HepG2 (cell line): ENCODE measurements around the gene PTPN3.

Source experiments
- ATF1 ChIP-seq: IDR thresholded peaks from 2 replicates; pipeline ENCODE4 v1.6.1; 2016; ENCODE audit warnings: mild to moderate bottlenecking, control low read depth
- KAT8 ChIP-seq: IDR thresholded peaks from 2 replicates; pipeline ENCODE4 v1.6.1; 2016; ENCODE audit warnings: missing genetic modification reagents, missing compliant biosample characterization
- KDM6A ChIP-seq: IDR thresholded peaks from 2 replicates; pipeline ENCODE4 v1.6.1; 2016; ENCODE audit warnings: low read depth
- KLF13 ChIP-seq: sonication (generic); formaldehyde crosslinking; IDR thresholded peaks from 2 replicates; pipeline ENCODE4 v1.4.0; 2020; ENCODE audit warnings: mild to moderate bottlenecking, missing genetic modification reagents
- MAFF ChIP-seq: IDR thresholded peaks from 2 replicates; pipeline ENCODE4 v1.6.1; 2011; ENCODE audit warnings: low read depth, low read length, improper control_type of control experiment
- NFIC ChIP-seq: IDR thresholded peaks from 2 replicates; pipeline ENCODE4 v1.6.1; 2012; ENCODE audit warnings: mild to moderate bottlenecking, low read length, inconsistent platforms
- PAX8 ChIP-seq: sonication (generic); formaldehyde crosslinking; IDR thresholded peaks from 2 replicates; pipeline ENCODE4 v1.8.0; 2022; ENCODE audit warnings: mild to moderate bottlenecking, missing genetic modification reagents, borderline replicate concordance
- SCMH1 ChIP-seq: sonication (generic); formaldehyde crosslinking; IDR thresholded peaks from 2 replicates; pipeline ENCODE4 v1.9.0; 2021; ENCODE audit warnings: missing genetic modification reagents, mild to moderate bottlenecking, borderline replicate concordance
- ZNF274 ChIP-seq: sonication (generic); formaldehyde crosslinking; IDR thresholded peaks from 2 replicates; pipeline ENCODE4 v1.5.1; 2020; ENCODE audit warnings: mild to moderate bottlenecking, missing genetic modification reagents
- ZNF883 ChIP-seq: sonication (generic); formaldehyde crosslinking; IDR thresholded peaks from 2 replicates; pipeline ENCODE4 v1.5.1; 2020; ENCODE audit warnings: mild to moderate bottlenecking, missing genetic modification reagents; ENCODE audit errors: not compliant biosample characterization
- TF ChIP-seq, protein P1 (sequence below): IDR thresholded peaks from 2 replicates; pipeline ENCODE4 v1.6.1; 2012; ENCODE audit warnings: inconsistent platforms
- TF ChIP-seq, protein P2 (sequence below): sonication (generic); formaldehyde crosslinking; IDR thresholded peaks from 2 replicates; pipeline ENCODE4 v1.5.0; 2020; ENCODE audit warnings: mild to moderate bottlenecking, missing genetic modification reagents, moderate library complexity
- TF ChIP-seq, protein P3 (sequence below): sonication (generic); formaldehyde crosslinking; IDR thresholded peaks from 2 replicates; pipeline ENCODE4 v1.9.0; 2021; ENCODE audit warnings: missing genetic modification reagents, mild to moderate bottlenecking, borderline replicate concordance

DNA sequence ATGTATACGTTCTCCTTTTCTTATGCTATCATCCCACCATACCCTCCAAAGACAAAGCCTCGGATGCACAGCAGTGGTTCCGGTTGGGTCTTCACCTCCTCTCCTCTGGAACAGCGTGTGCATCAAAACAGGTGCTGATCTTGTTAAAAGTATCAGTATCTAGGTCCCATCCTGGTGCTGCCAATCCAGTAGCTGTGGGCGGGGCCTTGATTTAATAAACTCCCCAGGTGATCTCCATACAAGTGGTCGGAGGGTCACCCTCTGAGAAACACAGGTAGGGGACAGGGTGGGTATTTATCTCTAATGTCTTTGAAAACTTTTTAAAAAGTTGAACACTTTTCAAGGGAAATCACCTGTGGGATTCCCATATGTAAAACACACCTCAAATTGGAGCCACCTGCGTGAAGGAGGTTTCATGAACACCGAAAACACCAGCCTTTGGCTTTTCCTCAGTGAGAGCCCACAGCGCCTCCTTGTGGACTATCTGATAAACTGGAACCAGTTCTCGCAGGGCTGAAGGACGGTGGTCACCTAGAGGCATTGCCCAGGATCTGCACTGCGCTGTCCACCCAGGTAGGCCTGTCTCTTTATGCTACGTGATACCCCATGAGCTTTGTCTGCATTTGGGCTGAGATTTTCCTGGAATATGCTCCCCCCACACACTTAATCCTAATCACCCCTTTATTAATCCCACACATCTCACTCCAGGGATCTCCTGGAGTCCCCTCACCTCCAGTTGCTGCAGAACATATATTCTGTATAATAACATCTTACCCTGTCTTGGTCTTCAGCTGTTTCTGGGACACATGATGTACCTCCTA is 96.7 kb downstream of the PTPN3 start:
- TF ChIP-seq KDM6A (CRISPR knock-in tag): no peak
- TF ChIP-seq NFIC: no peak
- TF ChIP-seq, protein P1, sequence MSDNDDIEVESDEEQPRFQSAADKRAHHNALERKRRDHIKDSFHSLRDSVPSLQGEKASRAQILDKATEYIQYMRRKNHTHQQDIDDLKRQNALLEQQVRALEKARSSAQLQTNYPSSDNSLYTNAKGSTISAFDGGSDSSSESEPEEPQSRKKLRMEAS: no peak
- no peak for TF ChIP-seq ZNF274 (CRISPR knock-in tag)
- TF ChIP-seq PAX8 (CRISPR knock-in tag): no peak
- TF ChIP-seq KAT8 (CRISPR knock-in tag): no peak
- TF ChIP-seq SCMH1 (CRISPR knock-in tag): no peak
- TF ChIP-seq, protein P2, sequence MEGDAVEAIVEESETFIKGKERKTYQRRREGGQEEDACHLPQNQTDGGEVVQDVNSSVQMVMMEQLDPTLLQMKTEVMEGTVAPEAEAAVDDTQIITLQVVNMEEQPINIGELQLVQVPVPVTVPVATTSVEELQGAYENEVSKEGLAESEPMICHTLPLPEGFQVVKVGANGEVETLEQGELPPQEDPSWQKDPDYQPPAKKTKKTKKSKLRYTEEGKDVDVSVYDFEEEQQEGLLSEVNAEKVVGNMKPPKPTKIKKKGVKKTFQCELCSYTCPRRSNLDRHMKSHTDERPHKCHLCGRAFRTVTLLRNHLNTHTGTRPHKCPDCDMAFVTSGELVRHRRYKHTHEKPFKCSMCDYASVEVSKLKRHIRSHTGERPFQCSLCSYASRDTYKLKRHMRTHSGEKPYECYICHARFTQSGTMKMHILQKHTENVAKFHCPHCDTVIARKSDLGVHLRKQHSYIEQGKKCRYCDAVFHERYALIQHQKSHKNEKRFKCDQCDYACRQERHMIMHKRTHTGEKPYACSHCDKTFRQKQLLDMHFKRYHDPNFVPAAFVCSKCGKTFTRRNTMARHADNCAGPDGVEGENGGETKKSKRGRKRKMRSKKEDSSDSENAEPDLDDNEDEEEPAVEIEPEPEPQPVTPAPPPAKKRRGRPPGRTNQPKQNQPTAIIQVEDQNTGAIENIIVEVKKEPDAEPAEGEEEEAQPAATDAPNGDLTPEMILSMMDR (CRISPR knock-in tag): peak; percentile 86
- TF ChIP-seq KLF13 (CRISPR knock-in tag): no peak
- no peak for TF ChIP-seq ZNF883 (CRISPR knock-in tag)
- TF ChIP-seq, protein P3, sequence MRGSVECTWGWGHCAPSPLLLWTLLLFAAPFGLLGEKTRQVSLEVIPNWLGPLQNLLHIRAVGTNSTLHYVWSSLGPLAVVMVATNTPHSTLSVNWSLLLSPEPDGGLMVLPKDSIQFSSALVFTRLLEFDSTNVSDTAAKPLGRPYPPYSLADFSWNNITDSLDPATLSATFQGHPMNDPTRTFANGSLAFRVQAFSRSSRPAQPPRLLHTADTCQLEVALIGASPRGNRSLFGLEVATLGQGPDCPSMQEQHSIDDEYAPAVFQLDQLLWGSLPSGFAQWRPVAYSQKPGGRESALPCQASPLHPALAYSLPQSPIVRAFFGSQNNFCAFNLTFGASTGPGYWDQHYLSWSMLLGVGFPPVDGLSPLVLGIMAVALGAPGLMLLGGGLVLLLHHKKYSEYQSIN (CRISPR knock-in tag): no peak
- TF ChIP-seq MAFF: no peak
- no peak for TF ChIP-seq ATF1 (CRISPR knock-in tag)
